GM21390 (cell line): ENCODE measurements around the gene IGFBP1.
"Not testable (repeated sequence)": the region's sequence is repeated elsewhere in the genome, so short reads cannot be mapped to it uniquely, and the experiment has no call there.

Source experiments
- ATAC-seq: cut with Tn5 transposase; IDR thresholded peaks from one replicate; pipeline ENCODE4 v1.9.1; 2021; ENCODE audit not compliant: unreplicated experiment

IGFBP1 gene

GRCh38 chr7:45930967-45931366 lies 42.7 kb downstream of the IGFBP1 start:
- ATAC-seq: no peak

DNA sequence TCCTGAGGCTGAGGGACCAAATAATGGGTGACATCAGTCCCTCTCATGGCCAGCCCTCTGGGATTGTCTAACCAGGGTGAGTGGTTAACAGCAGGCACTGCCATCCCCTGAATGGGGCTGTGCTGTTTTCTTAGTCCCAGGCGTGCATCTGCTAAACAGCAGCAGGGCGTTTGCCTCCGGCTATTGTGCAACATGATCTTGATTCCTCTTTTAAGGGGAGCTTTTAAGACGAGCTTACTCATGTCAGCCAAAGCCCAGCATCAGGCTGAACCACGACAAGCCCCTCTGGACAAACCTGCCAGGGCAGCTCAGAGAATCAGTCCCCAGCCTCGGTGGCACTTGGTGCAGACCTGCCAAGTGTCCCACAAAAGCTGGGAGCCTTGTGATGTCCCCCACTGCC lies 49.0 kb downstream of the IGFBP1 start:
- no peak for ATAC-seq

- ATAC-seq: no peak
Observed at GRCh38 chr7:45937862-45938261, 49.6 kb downstream of the IGFBP1 start.

- ATAC-seq: no peak
Observed at GRCh38 chr7:45938626-45939302, 50.5 kb downstream of the IGFBP1 start.

- ATAC-seq: no peak
Observed at GRCh38 chr7:45939574-45939973, 51.3 kb downstream of the IGFBP1 start.

GRCh38 chr7:45940237-45940781 lies 52.0 kb downstream of the IGFBP1 start:
- ATAC-seq: not testable (repeated sequence)

- ATAC-seq: no peak
Observed at GRCh38 chr7:45940939-45941338, 52.7 kb downstream of the IGFBP1 start.
